LNCAP (cell line): Measurements from ENCODE around the gene CUEDC1.

Experiments
- CTCF ChIP-seq: fragments of 450-650 bp; IDR thresholded peaks from 2 replicates; pipeline ENCODE4 v1.5.1; 2017; ENCODE audit warnings: mild to moderate bottlenecking

CUEDC1 gene

GRCh38 chr17:57997085-57997809 lies 42.0 kb upstream of the CUEDC1 start:
- TF ChIP-seq CTCF, result no peak

- peak; percentile 65 for TF ChIP-seq CTCF
Measured at GRCh38 chr17:57995076-57995956, 40.1 kb upstream of the CUEDC1 start.

- no peak for TF ChIP-seq CTCF
Measured at GRCh38 chr17:57994436-57994835, 39.2 kb upstream of the CUEDC1 start.

GRCh38 chr17:57993471-57994365 lies 38.5 kb upstream of the CUEDC1 start:
- TF ChIP-seq CTCF, result no peak

- TF ChIP-seq CTCF, result no peak
Measured at GRCh38 chr17:57991537-57991936, 36.3 kb upstream of the CUEDC1 start.

DNA sequence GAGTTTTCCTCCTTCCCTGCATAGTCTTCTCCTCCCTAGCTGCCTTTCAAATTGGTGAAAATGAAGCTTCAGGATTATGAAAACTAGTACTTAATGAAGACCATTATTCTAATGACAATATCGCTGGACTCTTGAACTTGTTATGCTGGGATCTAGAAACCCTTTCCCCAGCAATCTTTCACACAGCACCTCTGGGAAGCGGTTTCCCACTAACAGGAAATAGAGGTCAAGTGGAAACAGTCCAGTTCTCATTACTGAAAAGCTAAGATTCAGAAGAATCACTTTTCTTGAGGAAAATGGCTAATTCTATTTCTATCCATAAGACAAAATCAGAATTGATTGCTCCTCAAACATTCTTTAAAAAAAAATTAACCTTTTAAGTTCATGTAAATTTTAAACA lies 34.8 kb upstream of the CUEDC1 start:
- TF ChIP-seq CTCF, result no peak
